Fibroblast of lung (primary cell): ENCODE data around the gene PIM3. TPM values are rescaled to one million over a fixed set of nuclear protein-coding genes. Genes with fewer than 3 reads are reported as not detected.
"Not testable (repeated sequence)": the region's sequence is repeated elsewhere in the genome, so short reads cannot be mapped to it uniquely, and the experiment has no call there.

Experiments
- DNase-seq, 2 donors: peaks; one replicate each; pipeline versions ENCODE4 v3.0.0 to v3.0.0-alpha.2; 2010; ENCODE audit warnings: low read depth in 2 of 2
- H2AFZ ChIP-seq: 2 replicates; pipeline ENCODE4 v1.5.1; 2012; ENCODE audit warnings: low read length, control low read depth, inconsistent platforms
- H3K27ac ChIP-seq: 2 replicates; pipeline ENCODE4 v1.5.1; 2011; ENCODE audit warnings: low read length, control low read depth; ENCODE audit not compliant: insufficient read depth
- H3K27me3 ChIP-seq: 2 replicates; pipeline ENCODE4 v1.5.1; 2011; ENCODE audit warnings: mild to moderate bottlenecking, low read length; ENCODE audit not compliant: control insufficient read depth, insufficient read depth
- H3K36me3 ChIP-seq: 2 replicates; pipeline ENCODE4 v1.5.1; 2011; ENCODE audit warnings: low read length; ENCODE audit not compliant: control insufficient read depth, insufficient read depth
- H3K4me1 ChIP-seq: 2 replicates; pipeline ENCODE4 v1.5.1; 2011; ENCODE audit warnings: low read length; ENCODE audit not compliant: control insufficient read depth, insufficient read depth; ENCODE audit errors: extremely low read depth
- H3K4me2 ChIP-seq: 2 replicates; pipeline ENCODE4 v1.5.1; 2011; ENCODE audit warnings: low read length, control low read depth; ENCODE audit not compliant: insufficient read depth; ENCODE audit errors: extremely low read depth
- H3K4me3 ChIP-seq, 4 experiments: fragments of 200-600 bp in 1 of 4; sonication (generic) in 1 of 4; replicated peaks in 1 of 4; 2 replicates each; pipeline ENCODE4 v1.5.1; 2011 to 2016; ENCODE audit warnings: low read length in 4 of 4, low read depth in 3 of 4, mild to moderate bottlenecking in 3 of 4, control low read depth in 2 of 4, inconsistent platforms in 1 of 4, mixed read lengths in 1 of 4; ENCODE audit not compliant: insufficient read depth in 1 of 4; ENCODE audit errors: control extremely low read depth in 1 of 4
- H3K79me2 ChIP-seq: 2 replicates; pipeline ENCODE4 v1.5.1; 2012; ENCODE audit warnings: mild to moderate bottlenecking, low read length, inconsistent platforms; ENCODE audit not compliant: control insufficient read depth, insufficient read depth
- H3K9ac ChIP-seq: 2 replicates; pipeline ENCODE4 v1.5.1; 2011; ENCODE audit warnings: mild to moderate bottlenecking, low read length, control low read depth; ENCODE audit not compliant: insufficient read depth
- H3K9me3 ChIP-seq: 2 replicates; pipeline ENCODE4 v1.5.1; 2012; ENCODE audit warnings: low read depth, low read length; ENCODE audit not compliant: control insufficient read depth, insufficient read depth
- H4K20me1 ChIP-seq: 2 replicates; pipeline ENCODE4 v1.5.1; 2011; ENCODE audit warnings: low read length; ENCODE audit not compliant: control insufficient read depth, insufficient read depth; ENCODE audit errors: extremely low read depth
- CTCF ChIP-seq, 2 donors: IDR thresholded peaks in 1 of 2; conservative IDR thresholded peaks in 1 of 2; 1 replicate in 1 of 2; 2 replicates in 1 of 2; pipeline ENCODE4 v1.5.1; 2011 to 2012; ENCODE audit warnings: low read length in 2 of 2, control low read depth in 1 of 2, inconsistent platforms in 1 of 2, low read depth in 1 of 2, mild to moderate bottlenecking in 1 of 2
- EZH2 ChIP-seq: IDR thresholded peaks from 2 replicates; pipeline ENCODE4 v1.5.1; 2012; ENCODE audit warnings: low read length, control low read depth, mild to moderate bottlenecking; ENCODE audit errors: missing control alignments
- polyA plus RNA-seq, 2 donors: library from polyadenylated mRNA; depleted of rRNA in 1 of 2; stranded (reverse) in 1 of 2; unstranded in 1 of 2; fragments of >200 nt; gene quantifications; 2 replicates each; pipeline ENCODE4 v1.2.1, GENCODE V29; 2011 to 2012; ENCODE audit warnings: missing spikeins in 1 of 2
- total RNA-seq: library from RNA; depleted of rRNA; stranded (reverse); fragments of >200 nt; gene quantifications from 2 replicates; pipeline ENCODE4 v1.2.1, GENCODE V29; 2014

PIM3 gene
- total and polyA plus RNA-seq, 2 donors (not counting 1 experiment from before 2014, with no cell fraction given), result 6.8 to 47.7 TPM

DNA sequence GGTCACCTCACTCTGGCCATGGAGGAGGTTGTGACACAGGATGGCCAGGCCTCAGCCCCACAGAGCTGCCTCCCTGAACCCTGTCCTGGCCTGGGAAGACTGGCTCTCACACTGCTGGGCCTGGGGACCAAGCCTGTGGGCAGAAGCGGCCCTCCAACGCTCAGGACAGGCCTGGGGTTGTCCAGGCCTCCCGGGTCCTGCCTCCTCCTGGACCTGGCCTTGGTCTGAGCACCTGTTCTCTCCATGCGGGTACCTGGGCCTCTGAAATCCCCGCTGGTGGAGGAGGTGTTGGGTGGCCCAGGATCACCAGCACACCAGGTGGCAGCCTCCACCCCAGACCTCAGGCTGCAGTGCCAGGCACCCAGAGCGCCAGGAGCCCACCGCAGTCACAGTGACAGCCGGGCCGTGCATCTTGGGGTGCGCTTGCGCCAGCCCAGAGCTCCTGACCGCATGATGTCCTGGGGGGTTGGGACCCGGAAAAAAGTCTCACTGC lies 16.1 kb upstream of the PIM3 start:
- Histone ChIP-seq H3K9me3 (no peaks in the 10 kb centered on the region), H2AFZ (no peak overlapping the region), H3K4me1 (no peaks in the 10 kb centered on the region), H3K4me2 (no peak overlapping the region), H4K20me1 (no peaks in the 10 kb centered on the region), H3K27ac (no peak overlapping the region), H3K79me2 (no peaks in the 10 kb centered on the region), H3K9ac (no peak overlapping the region), H3K36me3 (no peaks in the 10 kb centered on the region), H3K4me3 (no peak overlapping the region), H3K27me3 (no peaks in the 10 kb centered on the region)
- TF ChIP-seq CTCF (conservative IDR thresholded peaks at IDR 0.05 in 1 of 2, IDR thresholded peaks at IDR 0.05 in 1 of 2; ENCODE audit: low read depth in 1 of 2, low read length in 2 of 2), result no peak
- TF ChIP-seq EZH2, result no peak
- DNase-seq, result no peak

DNA sequence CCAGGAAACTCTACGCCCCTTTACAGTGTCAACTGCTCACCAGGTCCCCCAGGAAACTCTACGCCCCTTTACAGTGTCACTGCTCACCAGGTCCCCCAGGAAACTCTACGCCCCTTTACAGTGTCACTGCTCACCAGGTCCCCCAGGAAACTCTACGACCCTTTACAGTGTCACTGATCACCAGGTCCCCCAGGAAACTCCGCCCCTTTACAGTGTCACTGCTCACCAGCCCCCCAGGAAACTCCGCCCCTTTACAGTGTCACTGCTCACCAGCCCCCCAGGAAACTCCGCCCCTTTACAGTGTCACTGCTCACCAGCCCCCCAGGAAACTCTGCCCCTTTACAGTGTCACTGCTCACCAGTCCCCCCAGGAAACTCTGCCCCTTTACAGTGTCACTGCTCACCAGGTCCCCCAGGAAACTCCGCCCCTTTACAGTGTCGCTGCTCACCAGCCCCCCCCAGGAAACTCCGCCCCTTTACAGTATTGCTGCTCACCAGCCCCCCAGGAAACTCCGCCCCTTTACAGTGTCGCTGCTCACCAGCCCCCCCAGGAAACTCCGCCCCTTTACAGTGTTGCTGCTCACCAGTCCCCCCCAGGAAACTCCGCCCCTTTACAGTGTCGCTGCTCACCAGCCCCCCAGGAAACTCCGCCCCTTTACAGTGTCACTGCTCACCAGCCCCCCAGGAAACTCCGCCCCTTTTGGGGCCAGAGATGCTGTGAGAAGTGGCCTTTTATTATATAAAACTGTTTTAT lies 15.4 kb upstream of the PIM3 start:
- not testable (repeated sequence) for H3K4me3 ChIP-seq, H3K4me2 ChIP-seq, H3K79me2 ChIP-seq, H3K27ac ChIP-seq, H3K4me1 ChIP-seq, H3K27me3 ChIP-seq, H4K20me1 ChIP-seq, H3K9ac ChIP-seq, H3K9me3 ChIP-seq, DNase-seq, H3K36me3 ChIP-seq, H2AFZ ChIP-seq

DNA sequence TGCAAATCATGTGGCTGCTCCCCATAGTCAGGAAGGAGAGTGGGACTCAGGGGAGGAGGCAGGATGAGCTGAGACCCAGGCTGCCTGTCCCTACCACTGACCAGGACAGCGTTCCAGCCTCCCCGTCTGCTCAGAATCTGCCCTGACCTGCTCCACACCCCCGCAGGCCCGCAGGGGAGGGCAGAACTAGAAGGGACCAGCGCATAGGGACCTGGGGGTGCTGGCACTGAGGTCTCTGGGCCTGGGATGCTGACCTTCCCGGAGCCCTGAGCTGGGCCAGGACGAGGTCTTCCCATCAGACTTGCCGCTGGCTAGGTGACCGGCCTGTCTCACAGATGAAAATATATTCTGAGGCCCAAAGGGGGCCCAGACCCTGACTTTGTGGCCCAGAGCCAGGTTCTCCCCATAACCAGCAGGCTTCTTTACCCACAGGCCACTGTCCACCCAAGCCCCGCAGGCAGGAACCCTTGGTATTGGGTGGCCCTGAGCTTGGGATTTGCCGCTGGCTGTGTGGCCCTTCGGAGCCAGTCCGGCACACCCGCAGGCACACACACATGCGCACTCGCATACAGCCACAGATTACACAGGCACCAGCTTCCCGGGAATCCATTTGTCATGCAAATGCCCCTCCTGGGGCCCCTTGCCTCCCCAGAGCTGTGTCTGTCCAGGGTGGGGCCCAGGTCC lies 13.8 kb upstream of the PIM3 start:
- DNase-seq, result no peak
- no peaks in the 10 kb centered on the region for H3K36me3 ChIP-seq
- H3K27ac ChIP-seq, result no peak overlapping the region
- no peak overlapping the region for H3K4me2 ChIP-seq
- H3K79me2 ChIP-seq, result no peaks in the 10 kb centered on the region
- H3K9ac ChIP-seq, result no peak overlapping the region
- H2AFZ ChIP-seq, result no peak overlapping the region
- no peaks in the 10 kb centered on the region for H3K27me3 ChIP-seq
- H3K9me3 ChIP-seq, result no peaks in the 10 kb centered on the region
- no peak overlapping the region for H3K4me3 ChIP-seq
- no peak for TF ChIP-seq EZH2
- no peak for TF ChIP-seq CTCF (conservative IDR thresholded peaks at IDR 0.05 in 1 of 2, IDR thresholded peaks at IDR 0.05 in 1 of 2; ENCODE audit: low read depth in 1 of 2, low read length in 2 of 2)
- H4K20me1 ChIP-seq, result no peaks in the 10 kb centered on the region
- H3K4me1 ChIP-seq, result peaks cover 3% of the 10 kb centered on the region
